HG03196 (cell line): ENCODE results near the gene LSS.
A peak's percentile ranks its signal among the peaks of the same experiment; 100 is the strongest.

Source experiments
- ATAC-seq: cut with Tn5 transposase; IDR thresholded peaks from one replicate; pipeline ENCODE4 v1.9.1; 2021; ENCODE audit not compliant: unreplicated experiment

LSS gene

GRCh38 chr21:46228345-46229051, at the start of gene LSS:
TSS of gene LSS (minus strand) at chr21:46228774. CDS start at chr21:46228745, 29 bp downstream.
- ATAC-seq, result peak; percentile 73

- no peak for ATAC-seq
Measured at GRCh38 chr21:46274797-46275390, 46.3 kb upstream of the LSS start.

DNA sequence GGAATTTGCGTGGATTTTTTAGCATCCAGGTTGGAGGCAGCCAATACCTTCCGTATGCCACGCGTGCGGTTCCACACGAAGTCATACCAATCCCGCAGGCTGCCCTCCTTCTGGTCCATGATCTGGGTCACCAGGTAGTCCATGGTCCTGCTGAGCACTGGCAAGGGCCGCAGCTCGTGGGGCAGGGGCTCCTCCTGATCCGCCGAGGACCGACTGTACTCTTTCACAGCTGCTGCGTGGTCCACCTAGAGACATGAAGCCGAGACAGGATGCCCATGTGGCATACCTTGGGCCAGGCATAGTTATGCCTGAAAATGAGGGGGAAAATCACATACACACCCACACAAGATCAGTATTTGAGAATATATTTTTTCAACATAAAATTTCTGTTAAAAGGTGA, 44.8 kb upstream of the LSS start:
- no peak for ATAC-seq

- no peak for ATAC-seq
Measured at GRCh38 chr21:46269466-46269865, 40.9 kb upstream of the LSS start.

- ATAC-seq, result no peak
Measured at GRCh38 chr21:46268371-46268770, 39.8 kb upstream of the LSS start.

DNA sequence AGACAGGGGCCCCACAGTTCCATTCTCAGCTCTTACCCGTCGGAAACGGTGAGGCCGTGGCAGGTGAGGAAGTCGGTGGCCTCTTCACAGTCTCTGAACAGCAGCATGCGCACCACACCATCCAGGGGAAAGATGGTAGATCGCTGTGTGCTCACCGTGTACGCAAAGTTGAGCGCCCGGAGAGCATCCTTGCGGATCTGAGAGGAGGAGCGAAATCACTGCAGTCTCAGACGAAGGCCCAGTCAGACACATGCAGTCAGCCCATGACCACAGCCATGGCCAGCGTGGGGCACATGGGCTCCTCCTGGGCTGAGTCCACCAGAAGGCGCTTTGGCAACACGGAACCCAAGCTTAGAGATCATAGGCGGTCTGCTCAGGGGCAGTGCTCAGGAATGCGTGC, 38.4 kb upstream of the LSS start:
- no peak for ATAC-seq

DNA sequence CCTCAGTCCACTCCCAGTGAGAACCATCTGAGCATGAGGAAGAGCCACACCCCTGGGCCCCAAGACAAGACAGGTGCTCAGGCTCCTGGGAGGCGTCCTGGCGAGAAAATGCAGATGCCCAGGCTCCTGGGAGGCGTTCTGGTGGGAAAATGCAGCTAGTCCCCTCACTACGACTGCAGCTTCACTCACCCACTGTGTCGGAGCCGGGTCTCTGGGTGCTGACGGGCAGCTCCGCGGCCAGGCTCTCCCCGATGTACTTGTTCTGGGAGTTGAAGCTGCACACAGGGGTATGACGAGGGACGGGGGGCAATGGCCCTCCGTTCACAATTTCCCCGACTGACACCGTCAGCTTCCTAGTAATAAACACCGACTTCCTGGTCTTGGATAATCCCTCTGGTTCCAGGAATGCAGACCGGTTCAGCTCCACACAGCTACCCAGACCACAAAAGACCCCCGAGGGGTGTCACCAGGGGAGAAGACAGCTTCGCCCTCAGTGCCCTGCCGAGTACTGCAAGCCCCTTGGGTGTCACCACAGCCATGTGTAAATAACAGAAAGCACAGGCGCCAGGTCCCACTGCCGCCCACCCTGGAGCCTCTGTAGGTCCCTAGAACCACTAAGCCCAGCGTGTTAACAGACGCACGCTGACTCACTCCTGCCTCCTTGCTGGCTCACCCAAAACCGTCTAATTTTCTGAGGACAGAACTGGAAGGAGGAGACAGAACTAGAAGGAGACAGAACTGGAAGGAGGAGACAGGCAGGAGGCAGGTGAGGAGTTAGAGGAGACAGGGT, 37.4 kb upstream of the LSS start:
- ATAC-seq, result no peak

DNA sequence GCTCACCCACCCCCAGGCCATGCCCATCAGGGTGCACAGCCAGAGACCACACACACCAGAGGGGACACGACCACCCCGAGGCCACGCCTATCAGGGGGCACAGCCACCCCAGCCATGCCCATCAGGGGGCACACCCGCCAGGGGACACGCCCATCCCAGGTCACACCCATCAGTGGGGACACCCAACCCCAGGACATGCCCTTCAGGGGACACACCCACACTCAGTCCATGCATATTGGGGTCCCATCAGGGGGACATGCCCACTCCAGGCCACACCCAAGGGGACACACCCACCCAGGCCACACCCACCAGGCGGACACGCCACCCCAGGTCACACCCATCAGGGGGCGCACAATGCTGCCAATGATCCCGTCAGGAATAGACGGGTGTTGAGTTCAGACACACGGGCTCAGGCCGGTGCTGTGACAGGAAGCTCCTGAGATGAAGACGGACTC, 36.1 kb upstream of the LSS start:
- ATAC-seq, result no peak

DNA sequence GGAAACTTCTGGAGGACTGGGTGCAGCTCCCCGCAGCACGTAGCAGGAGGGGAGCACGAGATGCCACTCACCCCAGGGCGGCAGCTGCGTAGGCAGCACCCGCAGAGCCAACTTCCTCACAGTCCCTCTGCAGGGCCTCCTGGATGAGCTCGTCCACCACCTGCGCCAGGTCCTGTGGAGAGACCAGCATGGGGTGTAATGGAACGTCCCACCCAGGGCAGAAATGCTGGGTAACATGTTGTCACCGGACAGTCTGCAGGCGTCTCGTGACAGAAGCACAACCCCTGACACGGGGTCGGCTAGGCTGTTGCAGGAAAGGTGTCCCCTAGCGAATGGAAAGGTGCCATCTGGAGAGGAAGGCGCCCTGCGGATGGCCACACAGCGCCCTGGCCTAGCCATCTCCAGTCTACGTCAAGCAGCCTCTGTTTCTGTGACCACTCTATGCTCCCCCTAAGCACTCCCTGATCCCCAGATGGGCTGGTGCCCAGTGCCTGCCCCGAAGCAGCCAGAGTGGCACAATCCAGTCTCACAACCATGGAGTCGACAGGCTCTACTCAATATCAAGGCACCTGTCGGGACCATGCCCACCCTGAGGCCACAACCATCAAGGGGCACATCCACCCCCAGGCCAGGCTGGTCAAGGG, 35.6 kb upstream of the LSS start:
- ATAC-seq, result no peak

DNA sequence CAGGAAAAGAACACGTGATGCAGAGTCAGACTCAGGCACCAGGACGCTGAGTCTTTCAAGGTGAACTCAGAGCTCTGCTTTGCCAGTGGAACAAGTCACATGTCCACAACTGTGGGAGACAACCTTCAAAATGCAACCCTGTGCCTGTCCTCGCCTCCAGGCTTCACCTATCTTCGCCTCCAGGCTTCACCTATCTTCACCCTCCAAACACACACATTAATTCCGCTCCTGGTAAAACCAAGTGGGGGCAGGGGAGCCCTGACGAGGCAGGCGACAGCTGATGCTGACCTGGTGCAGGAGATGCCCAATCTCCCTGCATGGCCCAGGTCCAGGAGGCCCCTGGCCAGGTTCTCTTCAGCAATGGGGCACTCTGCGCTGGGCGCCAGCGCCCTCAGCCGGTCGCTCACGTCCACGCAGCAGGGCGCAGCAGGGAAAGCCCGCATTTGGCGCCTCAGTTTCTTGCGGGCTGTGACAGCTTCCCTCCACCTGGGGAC, 28.0 kb upstream of the LSS start:
- no peak for ATAC-seq

DNA sequence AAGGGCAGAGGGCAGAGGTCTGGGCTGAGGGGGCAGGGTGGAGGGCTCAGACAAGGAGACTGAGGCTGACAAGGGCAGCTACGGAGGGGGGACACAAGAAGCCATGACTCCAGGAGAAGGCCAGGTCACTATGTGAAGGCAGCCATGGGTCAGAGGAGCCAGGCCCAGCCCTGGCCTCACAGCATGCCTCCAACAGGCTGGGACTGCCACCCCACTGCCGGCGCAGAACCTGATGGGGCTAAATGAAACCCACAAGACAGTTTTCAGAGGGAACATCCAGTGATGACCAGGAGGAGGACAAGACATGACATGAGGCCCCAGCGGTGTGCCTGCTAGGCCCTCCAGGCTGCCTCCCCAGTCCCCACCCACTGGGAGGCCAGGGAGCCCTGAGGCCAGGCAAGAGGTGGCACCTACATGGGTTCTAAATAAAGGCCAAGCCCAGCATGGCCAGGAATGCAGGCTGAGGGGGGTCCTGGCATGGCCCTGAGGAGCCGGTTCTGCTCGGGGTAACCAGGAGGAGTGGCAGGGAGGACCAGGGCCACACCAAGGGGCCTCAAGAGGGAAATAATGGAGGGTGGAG, 27.3 kb upstream of the LSS start:
- no peak for ATAC-seq

GRCh38 chr21:46255166-46255565, 26.6 kb upstream of the LSS start:
- no peak for ATAC-seq

GRCh38 chr21:46254208-46254975, 25.8 kb upstream of the LSS start:
- ATAC-seq, result peak; percentile 52

DNA sequence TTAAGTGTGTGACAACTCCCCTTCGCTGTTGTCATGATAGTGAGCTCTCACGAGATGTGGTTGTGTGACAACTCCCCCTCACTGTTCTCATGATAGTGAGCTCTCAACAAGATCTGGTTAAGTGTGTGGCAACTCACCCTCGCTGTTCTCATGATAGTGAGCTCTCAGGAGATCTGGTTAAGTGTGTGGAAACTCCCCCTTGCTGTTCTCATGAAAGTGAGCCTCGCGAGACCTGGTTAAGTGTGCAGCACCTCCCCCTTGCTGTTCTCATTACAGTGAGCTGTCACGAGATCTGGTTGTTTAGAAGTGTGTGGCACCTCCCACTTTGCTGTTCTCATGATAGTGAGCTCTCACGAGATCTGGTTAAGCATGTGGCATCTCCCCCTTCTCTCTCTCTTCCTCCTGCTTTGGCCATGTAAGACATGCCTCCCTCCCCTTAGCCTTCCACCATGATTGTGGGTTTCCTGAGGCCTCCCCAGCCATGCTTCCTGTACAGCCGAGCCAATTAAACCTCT, 25.1 kb upstream of the LSS start:
- peak; percentile 58 for ATAC-seq

DNA sequence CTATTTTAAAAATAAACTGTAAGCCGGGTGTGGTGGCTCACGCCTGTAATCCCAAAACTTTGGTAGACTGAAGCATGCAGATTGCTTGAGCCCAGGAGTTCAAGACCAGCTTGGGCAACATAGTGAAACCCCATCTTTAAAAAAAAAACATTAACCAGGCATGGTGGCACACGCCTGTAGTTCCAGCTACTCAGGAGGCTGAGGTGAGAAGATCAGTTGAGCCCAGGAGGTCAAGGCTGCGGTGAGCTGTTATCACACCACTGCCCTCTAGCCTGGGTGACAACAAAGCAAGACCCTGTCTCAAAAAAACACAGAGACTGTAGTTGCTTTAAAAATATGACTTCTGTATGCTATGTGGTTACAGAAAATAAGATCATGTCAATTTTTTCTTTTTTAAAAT, 24.3 kb upstream of the LSS start:
- no peak for ATAC-seq

GRCh38 chr21:46250146-46250725, 21.7 kb upstream of the LSS start:
- ATAC-seq, result no peak

DNA sequence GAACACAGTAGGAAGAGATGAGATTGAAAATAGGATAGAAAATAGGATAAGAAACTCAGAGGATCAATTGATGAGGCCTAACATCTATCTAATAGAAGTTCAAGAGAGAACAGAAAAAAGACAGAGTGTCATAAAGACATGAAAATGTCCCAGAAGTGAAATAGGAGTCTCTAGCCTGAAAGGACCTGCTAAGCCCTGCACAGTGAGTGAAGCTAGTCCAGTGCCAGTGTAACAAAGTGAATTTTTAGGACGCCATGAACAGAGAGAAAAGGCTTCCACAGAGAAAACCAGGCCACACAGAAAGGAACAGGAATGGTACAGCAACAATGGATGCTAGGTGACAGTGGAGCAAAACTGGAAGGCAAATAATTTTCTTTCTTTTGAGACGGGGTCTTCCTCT, 20.3 kb upstream of the LSS start:
- no peak for ATAC-seq

- no peak for ATAC-seq
Measured at GRCh38 chr21:46248422-46248782, 19.8 kb upstream of the LSS start.

DNA sequence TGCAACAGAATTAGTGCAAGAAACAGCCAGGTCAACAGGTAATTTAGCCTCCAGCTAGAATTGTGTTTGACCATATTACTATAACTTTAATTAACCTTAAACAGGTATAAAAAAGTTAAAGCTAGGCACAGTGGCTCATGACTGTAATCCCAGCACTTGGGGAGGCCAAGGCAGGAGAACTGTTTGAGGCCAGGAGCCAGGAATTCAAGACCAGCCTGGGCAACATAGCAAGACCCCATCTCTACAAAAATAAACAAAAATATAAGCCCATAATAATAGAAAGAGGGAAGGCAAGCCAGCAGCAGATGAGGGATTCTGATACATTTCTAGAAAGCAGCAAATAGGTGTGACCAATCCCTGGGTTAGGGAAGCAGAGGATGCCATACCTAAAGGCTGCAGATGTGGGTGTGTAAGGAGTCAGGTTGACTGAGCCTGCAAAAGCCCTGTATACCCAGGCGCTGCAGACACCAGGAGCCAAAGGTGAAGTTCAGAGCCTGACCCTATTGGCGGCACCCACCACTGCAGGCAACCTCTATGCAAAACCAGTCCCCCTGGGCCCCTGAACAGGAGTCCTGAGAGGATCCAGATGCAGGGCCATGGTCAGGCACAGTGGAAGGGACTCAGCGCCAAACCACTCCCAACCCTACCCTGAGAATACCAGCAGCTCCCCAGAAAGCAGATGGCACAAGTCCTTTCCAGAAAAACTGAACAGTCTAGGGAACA, 19.3 kb upstream of the LSS start:
- ATAC-seq, result no peak
